Measurements from ENCODE around the gene GALNT1. TPM values are rescaled to one million over a fixed set of nuclear protein-coding genes. Genes with fewer than 3 reads are reported as not detected.

Gene GALNT1
- total and polyA plus RNA-seq, 7 donors = 23.7 to 70.3 (median 52.3) TPM

- Histone ChIP-seq H3K27me3 (ENCODE audit: insufficient read depth in 3 of 3, low read length in 2 of 3) (no peaks in the 10 kb centered on the region), H3K36me3 (ENCODE audit: insufficient read depth in 1 of 2, low read depth in 1 of 2) (no peaks in the 10 kb centered on the region), H3K4me1 (no peaks in the 10 kb centered on the region), H3K9me3 (no peaks in the 10 kb centered on the region), H3K27ac (peak overlapping the region; percentile 38), H3K4me3 (no peak overlapping the region)
- no peak for DNase-seq
- no peak for TF ChIP-seq CTCF (IDR thresholded peaks at IDR 0.05)
- intact Hi-C loops (cut with DNase I) = loop anchor here in 1 of 2 donors (10.0 kb wide), 1 partner anchor 278 kb away; no protein-coding TSS in a partner anchor
- 48 to 53% (median 52%) methylated on average over 1 of the region's 1 CpG for WGBS, 3 donors
- ATAC-seq = peak in 2 of 4 donors; percentile 30 to 40
These were observed 151.1 kb downstream of the GALNT1 start for GRCh38 chr18:35732636-35733035.

GRCh38 chr18:35733408-35733807 lies 151.9 kb downstream of the GALNT1 start:
- Histone ChIP-seq H3K27me3 (ENCODE audit: insufficient read depth in 3 of 3, low read length in 2 of 3) (no peaks in the 10 kb centered on the region), H3K9me3 (no peaks in the 10 kb centered on the region), H3K4me1 (no peaks in the 10 kb centered on the region), H3K36me3 (ENCODE audit: insufficient read depth in 1 of 2, low read depth in 1 of 2) (no peaks in the 10 kb centered on the region), H3K27ac (peak overlapping the region; percentile 48), H3K4me3 (no peak overlapping the region)
- 56 to 71% (median 71%) methylated on average over 7 of the region's 7 CpGs for WGBS, 3 donors
- no peak for ATAC-seq
- DNase-seq = no peak
- no peak for TF ChIP-seq CTCF (IDR thresholded peaks at IDR 0.05)
- intact Hi-C loops (cut with DNase I) = loop anchor here in 1 of 2 donors (10.0 kb wide), 1 partner anchor 279 kb away; no protein-coding TSS in a partner anchor

- Histone ChIP-seq H3K4me1 (no peaks in the 10 kb centered on the region), H3K4me3 (no peak overlapping the region), H3K27me3 (ENCODE audit: insufficient read depth in 3 of 3, low read length in 2 of 3) (no peaks in the 10 kb centered on the region), H3K36me3 (ENCODE audit: insufficient read depth in 1 of 2, low read depth in 1 of 2) (no peaks in the 10 kb centered on the region), H3K9me3 (peaks cover 6% of the 10 kb centered on the region), H3K27ac (no peak overlapping the region)
- no peak for ATAC-seq
- WGBS, 3 donors = 24 to 40% (median 29%) methylated on average over 3 of the region's 3 CpGs
- TF ChIP-seq CTCF (IDR thresholded peaks at IDR 0.05) = no peak
- DNase-seq = no peak
- intact Hi-C loops (cut with DNase I) = loop anchor here in 1 of 2 donors (10.0 kb wide), 1 partner anchor 282 kb away; no protein-coding TSS in a partner anchor
These were observed 155.2 kb downstream of the GALNT1 start for GRCh38 chr18:35736696-35737095.

- H3K4me1 ChIP-seq = no peaks in the 10 kb centered on the region
- H3K36me3 ChIP-seq (ENCODE audit: insufficient read depth in 1 of 2, low read depth in 1 of 2) = no peaks in the 10 kb centered on the region
- ATAC-seq (no peak), DNase-seq (no peak)
- H3K27me3 ChIP-seq (ENCODE audit: insufficient read depth in 3 of 3, low read length in 2 of 3) = no peaks in the 10 kb centered on the region
- intact Hi-C loops (cut with DNase I) = loop anchor here in 1 of 2 donors (10.0 kb wide), 1 partner anchor 285 kb away; no protein-coding TSS in a partner anchor
- H3K27ac ChIP-seq = no peak overlapping the region
- no peak for TF ChIP-seq CTCF (IDR thresholded peaks at IDR 0.05)
- no peak overlapping the region for H3K4me3 ChIP-seq
- H3K9me3 ChIP-seq = peaks cover 6% of the 10 kb centered on the region
These were observed 158.2 kb downstream of the GALNT1 start for GRCh38 chr18:35739778-35740177.

- WGBS, 3 donors = 89 to 96% (median 93%) methylated on average over 2 of the region's 2 CpGs
- H3K4me1 ChIP-seq = no peaks in the 10 kb centered on the region
- no peak overlapping the region for H3K4me3 ChIP-seq
- intact Hi-C loops (cut with DNase I) = no loop called here
- no peaks in the 10 kb centered on the region for H3K27me3 ChIP-seq (ENCODE audit: insufficient read depth in 3 of 3, low read length in 2 of 3)
- H3K27ac ChIP-seq = no peak overlapping the region
- TF ChIP-seq CTCF (IDR thresholded peaks at IDR 0.05) = no peak
- no peaks in the 10 kb centered on the region for H3K36me3 ChIP-seq (ENCODE audit: insufficient read depth in 1 of 2, low read depth in 1 of 2)
- no peak for ATAC-seq
- peaks cover 6% of the 10 kb centered on the region for H3K9me3 ChIP-seq
- DNase-seq = no peak
These were observed 159.1 kb downstream of the GALNT1 start for GRCh38 chr18:35740656-35741055.

Data from psoas muscle (tissue), 8 donors.